GM19452 (cell line): ENCODE measurements around the gene ARGLU1.

Experiments
- ATAC-seq: cut with Tn5 transposase; IDR thresholded peaks from one replicate; pipeline ENCODE4 v1.9.1; 2021; ENCODE audit not compliant: unreplicated experiment

Gene ARGLU1

GRCh38 chr13:106526738-106527444 is 41.0 kb downstream of the ARGLU1 start:
- no peak for ATAC-seq

GRCh38 chr13:106525865-106526264 is 42.1 kb downstream of the ARGLU1 start:
- no peak for ATAC-seq

GRCh38 chr13:106524108-106524507 is 43.8 kb downstream of the ARGLU1 start:
- ATAC-seq = no peak

GRCh38 chr13:106523576-106523975 is 44.4 kb downstream of the ARGLU1 start:
- no peak for ATAC-seq

GRCh38 chr13:106522898-106523525 is 44.9 kb downstream of the ARGLU1 start:
- no peak for ATAC-seq

GRCh38 chr13:106522112-106522705 is 45.7 kb downstream of the ARGLU1 start:
- no peak for ATAC-seq

GRCh38 chr13:106521095-106521799 is 46.7 kb downstream of the ARGLU1 start:
- no peak for ATAC-seq

GRCh38 chr13:106520251-106521054 is 47.5 kb downstream of the ARGLU1 start:
- no peak for ATAC-seq

- ATAC-seq = no peak
Measured at GRCh38 chr13:106518512-106518911, 49.4 kb downstream of the ARGLU1 start.

GRCh38 chr13:106517109-106517847 is 50.7 kb downstream of the ARGLU1 start:
- no peak for ATAC-seq

GRCh38 chr13:106515635-106516254 is 52.2 kb downstream of the ARGLU1 start:
- no peak for ATAC-seq

GRCh38 chr13:106514928-106515634 is 52.9 kb downstream of the ARGLU1 start:
- ATAC-seq = no peak

GRCh38 chr13:106513025-106513983 is 54.6 kb downstream of the ARGLU1 start:
- ATAC-seq = no peak

- peak; percentile 75 for ATAC-seq
Measured at GRCh38 chr13:106507560-106508274, 60.2 kb downstream of the ARGLU1 start.

GRCh38 chr13:106506286-106506685 is 61.7 kb downstream of the ARGLU1 start:
- ATAC-seq = no peak

GRCh38 chr13:106505732-106506131 is 62.2 kb downstream of the ARGLU1 start:
- ATAC-seq = no peak

- ATAC-seq = no peak
Measured at GRCh38 chr13:106505295-106505694, 62.6 kb downstream of the ARGLU1 start.
